SK-N-SH treated with all-trans-retinoic acid at 6 μM for 48 hours (cell line): Measurements from ENCODE around the gene OCIAD1.
"Not testable (repeated sequence)": the region's sequence is repeated elsewhere in the genome, so short reads cannot be mapped to it uniquely, and the experiment has no call there.

Experiments
- ATAC-seq: fragments of 200-7000 bp; cut with Tn5 transposase; 3 replicates; pipeline ENCODE4 v1.9.1; 2020; ENCODE audit warnings: mild to moderate bottlenecking, moderate library complexity
- CREB5 ChIP-seq: fragments of 250-450 bp; sonication (Bioruptor Pico); IDR thresholded peaks from 2 replicates; pipeline ENCODE4 v1.5.1; 2020; ENCODE audit warnings: low read depth, mild to moderate bottlenecking, moderate library complexity
- ESRRG ChIP-seq: fragments of 250-450 bp; sonication (Bioruptor Pico); IDR thresholded peaks from 2 replicates; pipeline ENCODE4 v1.6.1; 2021; ENCODE audit warnings: mild to moderate bottlenecking
- OSR1 ChIP-seq: fragments of 250-450 bp; sonication (Bioruptor Pico); IDR thresholded peaks from 2 replicates; pipeline ENCODE4 v1.8.0; 2022; ENCODE audit warnings: moderate library complexity, mild to moderate bottlenecking, inconsistent platforms
- PATZ1 ChIP-seq: fragments of 250-450 bp; sonication (Bioruptor Pico); IDR thresholded peaks from 2 replicates; pipeline ENCODE4 v1.8.0; 2020; ENCODE audit warnings: mild to moderate bottlenecking, moderate library complexity, borderline replicate concordance
- POU6F1 ChIP-seq: fragments of 250-450 bp; sonication (Bioruptor Pico); IDR thresholded peaks from 2 replicates; pipeline ENCODE4 v1.8.0; 2021; ENCODE audit warnings: low read depth, mild to moderate bottlenecking, moderate library complexity, borderline replicate concordance
- PPARA ChIP-seq: fragments of 250-450 bp; sonication (Bioruptor Pico); IDR thresholded peaks from 2 replicates; pipeline ENCODE4 v1.5.0; 2020; ENCODE audit warnings: mild to moderate bottlenecking, borderline replicate concordance
- TOX ChIP-seq: fragments of 250-450 bp; sonication (Bioruptor Pico); IDR thresholded peaks from 2 replicates; pipeline ENCODE4 v1.8.0; 2021; ENCODE audit warnings: mild to moderate bottlenecking, moderate library complexity, borderline replicate concordance
- TSHZ2 ChIP-seq: fragments of 250-450 bp; sonication (Bioruptor Pico); IDR thresholded peaks from 2 replicates; pipeline ENCODE4 v1.5.0; 2020; ENCODE audit warnings: mild to moderate bottlenecking, moderate library complexity
- ZC3H10 ChIP-seq: fragments of 250-450 bp; sonication (Bioruptor Pico); IDR thresholded peaks from 2 replicates; pipeline ENCODE4 v1.5.1; 2021; ENCODE audit warnings: mild to moderate bottlenecking, moderate library complexity
- ZFP3 ChIP-seq: fragments of 250-450 bp; sonication (Bioruptor Pico); IDR thresholded peaks from 2 replicates; pipeline ENCODE4 v1.5.0; 2020; ENCODE audit warnings: mild to moderate bottlenecking, moderate library complexity
- ZFP30 ChIP-seq: fragments of 450-650 bp; formaldehyde crosslinking; IDR thresholded peaks from 2 replicates; pipeline ENCODE4 v1.5.0; 2022; ENCODE audit warnings: mild to moderate bottlenecking, moderate library complexity
- ZNF565 ChIP-seq: fragments of 450-650 bp; formaldehyde crosslinking; conservative IDR thresholded peaks from 2 replicates; pipeline ENCODE4 v1.5.0; 2020; ENCODE audit warnings: low read depth, mild to moderate bottlenecking, moderate library complexity
- ZNF70 ChIP-seq: fragments of 450-650 bp; formaldehyde crosslinking; IDR thresholded peaks from 2 replicates; pipeline ENCODE4 v1.5.0; 2020; ENCODE audit warnings: mild to moderate bottlenecking, moderate library complexity
- ZNF8 ChIP-seq: fragments of 450-650 bp; formaldehyde crosslinking; IDR thresholded peaks from 2 replicates; pipeline ENCODE4 v1.5.0; 2020; ENCODE audit warnings: mild to moderate bottlenecking, moderate library complexity

OCIAD1 gene

GRCh38 chr4:48863728-48864127 is 32.8 kb downstream of the OCIAD1 start:
- ATAC-seq = no peak
- TF ChIP-seq ZC3H10 (CRISPR knock-in tag) (no peak), OSR1 (CRISPR knock-in tag) (no peak), PATZ1 (CRISPR knock-in tag) (no peak), ZFP3 (CRISPR knock-in tag) (no peak), ESRRG (no peak), ZNF8 (CRISPR knock-in tag) (peak; percentile 96), TOX (CRISPR knock-in tag) (no peak)

- not testable (repeated sequence) for ATAC-seq
These were observed 33.8 kb downstream of the OCIAD1 start for GRCh38 chr4:48864696-48865095.

GRCh38 chr4:48877827-48878535 is 47.1 kb downstream of the OCIAD1 start:
- no peak for ATAC-seq
- TF ChIP-seq ESRRG (no peak), PPARA (CRISPR knock-in tag) (no peak), ZNF565 (no peak)

GRCh38 chr4:48879561-48880442 is 48.9 kb downstream of the OCIAD1 start:
- TF ChIP-seq PATZ1 (CRISPR knock-in tag) (no peak), POU6F1 (CRISPR knock-in tag) (no peak), TOX (CRISPR knock-in tag) (no peak), ZNF565 (no peak), CREB5 (CRISPR knock-in tag) (no peak)
- ATAC-seq = no peak

GRCh38 chr4:48881646-48882045 is 50.8 kb downstream of the OCIAD1 start:
- not testable (repeated sequence) for ATAC-seq

GRCh38 chr4:48889750-48890149 is 58.9 kb downstream of the OCIAD1 start:
- not testable (repeated sequence) for ATAC-seq

GRCh38 chr4:48891028-48891619 is 60.2 kb downstream of the OCIAD1 start:
- no peak for ATAC-seq
- TF ChIP-seq ZNF70 (no peak), ZFP30 (no peak), PATZ1 (CRISPR knock-in tag) (no peak), TSHZ2 (CRISPR knock-in tag) (no peak)
